T1000 (cell line): ENCODE results near the gene FDXACB1.

Experiments
- DNase-seq: peaks from one replicate; lab custom pipeline; 2025; ENCODE audit warnings: mixed read lengths; lab: John Stamatoyannopoulos, UW

Gene FDXACB1

DNA sequence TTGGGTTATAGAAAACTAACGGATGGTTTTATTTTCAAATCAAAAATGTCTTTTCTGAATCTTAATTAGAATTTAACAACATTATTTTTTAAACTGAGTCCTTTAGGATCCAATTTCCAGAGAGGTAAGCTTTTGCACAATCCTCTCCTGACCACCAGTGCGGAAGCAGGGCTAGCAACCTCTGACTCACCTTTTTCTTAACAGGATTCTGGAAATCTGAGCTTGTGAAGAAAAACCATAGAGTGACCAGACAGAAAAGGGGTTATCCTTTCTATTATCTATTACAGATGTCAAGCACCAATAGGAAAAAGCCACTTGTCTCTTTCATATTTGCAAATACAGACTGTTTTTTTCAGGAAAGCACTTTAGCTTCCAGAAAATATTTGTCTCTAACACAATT, 32.9 kb downstream of the FDXACB1 start:
- DNase-seq, result no peak

DNA sequence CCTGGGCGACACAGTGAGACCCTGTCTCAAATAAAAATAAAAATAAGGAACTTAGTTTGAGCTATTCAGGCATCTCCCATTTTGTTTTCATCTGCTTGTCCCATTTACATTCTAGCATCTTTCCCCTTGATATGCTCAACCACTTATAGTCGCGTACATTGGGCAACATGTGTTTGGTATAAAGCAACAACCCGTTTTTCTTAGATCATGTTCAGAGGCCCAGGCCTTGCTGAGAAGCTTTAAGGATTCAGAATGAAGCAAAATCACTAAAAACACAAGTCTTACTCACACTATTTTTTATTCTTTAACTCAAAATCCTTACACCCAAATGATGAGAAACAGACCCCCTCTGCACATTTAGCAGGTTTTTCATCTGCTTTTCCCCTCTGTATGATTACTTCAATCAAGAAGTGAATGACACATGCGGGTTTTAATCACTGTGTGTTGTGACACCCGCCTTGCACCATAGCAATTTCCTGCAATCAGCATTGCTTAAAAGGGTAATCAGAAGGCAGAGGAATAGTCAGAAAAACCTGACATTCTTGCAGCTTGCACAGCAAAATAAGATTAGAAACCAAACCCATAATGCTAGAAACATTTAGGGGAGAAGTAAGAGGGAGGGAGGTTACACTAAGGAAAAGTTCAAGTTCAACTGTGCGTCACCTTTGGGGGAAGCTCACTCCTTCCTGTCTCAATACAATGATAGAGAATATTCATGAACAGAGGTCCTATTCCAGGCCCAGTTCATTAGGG, 33.5 kb downstream of the FDXACB1 start:
- DNase-seq, result no peak

DNA sequence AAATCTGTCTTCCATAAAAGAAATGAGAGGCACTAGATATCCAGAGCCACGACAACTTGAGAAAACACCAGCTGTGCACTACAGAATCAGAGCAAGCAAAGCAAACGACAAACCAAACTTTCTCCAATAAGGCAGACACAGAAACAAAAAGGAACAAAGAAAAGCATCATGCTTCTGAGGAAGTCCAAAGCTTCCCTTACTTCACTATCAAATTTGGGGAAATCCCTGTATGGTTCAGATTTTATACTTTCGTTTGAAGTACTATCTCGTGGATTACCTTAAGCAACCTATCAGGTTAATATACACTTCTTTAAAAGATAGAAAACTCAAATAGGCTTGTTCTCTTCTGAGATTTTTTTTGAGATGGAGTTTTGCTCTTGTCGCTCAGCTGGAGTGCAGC, 35.3 kb downstream of the FDXACB1 start:
- no peak for DNase-seq

DNA sequence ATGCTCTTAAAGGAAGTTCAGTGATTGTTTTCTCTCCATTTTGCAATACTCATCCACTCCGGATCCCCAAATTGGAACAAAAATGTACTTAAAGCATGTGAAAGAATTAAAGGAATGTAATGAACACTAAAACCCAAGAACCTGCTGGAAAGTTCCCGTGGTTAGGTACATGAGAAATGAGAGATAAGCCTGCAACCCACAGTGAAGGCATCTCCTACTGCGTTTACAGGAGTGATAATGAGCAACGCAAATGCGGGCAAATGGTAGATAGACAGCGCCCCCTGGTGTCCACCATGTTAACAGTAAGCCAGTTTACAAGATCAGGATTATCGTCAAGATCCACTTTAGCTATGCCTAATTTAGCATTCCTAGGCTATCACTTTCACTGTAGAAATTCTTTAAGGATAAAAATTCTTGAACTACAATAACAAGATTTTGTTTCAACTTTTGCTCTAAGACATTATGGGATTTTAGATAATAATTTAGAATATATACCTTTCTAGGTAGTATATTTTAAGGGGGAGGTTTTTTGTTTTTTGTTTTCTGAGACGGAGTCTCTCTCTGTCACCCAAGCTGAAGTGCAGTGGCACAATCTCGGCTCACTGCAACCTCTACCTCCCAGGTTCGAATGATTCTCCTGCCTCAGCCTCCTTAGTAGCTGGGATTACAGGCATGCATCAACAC, 37.5 kb downstream of the FDXACB1 start:
- peak; percentile 26 for DNase-seq

DNA sequence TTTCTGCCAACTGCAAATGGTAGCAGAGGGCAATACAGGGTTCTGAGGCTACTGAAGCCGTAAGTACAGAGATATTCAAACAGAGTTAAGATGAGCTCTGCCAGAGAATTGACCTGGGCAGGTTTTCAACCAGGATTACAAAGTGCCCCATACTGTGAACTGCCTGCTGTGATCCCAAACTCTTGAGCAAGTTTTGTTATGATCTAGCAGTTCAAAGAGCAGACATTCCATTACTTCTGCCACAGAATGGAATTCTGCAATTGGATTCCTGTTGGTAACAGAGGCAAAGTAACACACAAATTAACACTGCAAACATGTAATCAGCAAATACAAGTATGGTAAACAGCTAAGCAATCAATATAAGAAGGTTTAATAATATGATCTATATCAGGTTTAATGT, 38.8 kb downstream of the FDXACB1 start:
- no peak for DNase-seq

DNA sequence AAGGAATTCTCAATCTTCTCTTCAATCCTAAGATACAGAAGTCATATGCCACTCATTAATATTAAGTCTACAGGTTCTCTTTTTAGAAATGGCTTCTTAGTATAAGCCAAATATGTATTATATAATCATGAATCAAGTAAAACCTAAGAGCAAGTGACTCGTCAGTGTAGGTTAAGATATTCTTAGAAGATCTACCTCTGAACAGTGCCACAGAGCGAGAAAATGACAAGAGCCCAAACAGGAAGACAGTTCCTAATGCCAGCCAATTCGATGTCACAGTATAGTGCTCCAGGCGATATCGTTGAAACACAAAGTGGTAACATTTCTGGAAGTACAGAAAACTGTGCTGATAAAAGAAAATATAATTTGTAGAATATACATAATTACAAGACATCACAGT, 40.9 kb downstream of the FDXACB1 start:
- no peak for DNase-seq

DNA sequence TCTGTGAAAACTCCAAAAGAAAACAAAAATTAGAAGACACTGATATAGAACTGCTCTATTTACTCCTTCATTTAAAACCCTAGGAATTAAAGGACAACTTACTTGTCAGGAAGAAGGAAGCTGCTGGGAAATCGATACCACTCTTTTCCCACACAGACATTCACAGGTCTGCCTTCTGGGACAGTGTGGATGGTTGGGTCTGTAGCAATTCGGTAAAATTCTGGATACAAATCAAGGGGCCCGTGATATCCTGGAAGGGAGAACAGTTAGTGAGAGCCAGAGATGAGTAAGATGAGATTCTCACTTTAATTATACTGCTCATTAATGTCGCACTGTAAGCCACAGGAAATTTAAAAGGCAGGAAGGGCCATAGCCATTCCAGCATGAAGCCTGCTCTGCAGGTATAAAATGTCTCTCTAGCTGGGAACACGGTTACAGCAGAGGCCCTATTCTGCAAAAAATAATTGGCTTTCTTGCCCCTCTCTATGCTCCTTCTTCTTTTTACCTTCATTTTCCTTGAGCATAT, 41.5 kb downstream of the FDXACB1 start:
- DNase-seq, result no peak

DNA sequence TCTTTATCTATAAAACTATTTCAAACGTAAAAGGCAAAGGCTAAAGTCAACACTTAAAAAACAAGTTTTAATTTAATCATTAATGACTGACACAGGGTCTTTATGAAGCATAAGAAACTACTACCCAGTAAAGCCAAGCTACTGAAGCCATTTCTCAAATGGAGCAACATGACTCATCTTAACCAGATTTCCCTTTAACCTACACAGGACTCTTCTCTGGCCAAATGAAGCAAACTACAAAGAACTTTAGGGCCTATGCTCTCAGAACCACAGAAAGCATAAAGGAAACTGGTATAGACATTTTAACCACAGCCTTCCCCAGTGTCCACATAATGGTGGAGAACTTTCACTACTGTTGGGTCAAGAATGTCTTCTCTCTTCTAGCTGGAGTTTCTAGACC, 42.2 kb downstream of the FDXACB1 start:
- no peak for DNase-seq

DNA sequence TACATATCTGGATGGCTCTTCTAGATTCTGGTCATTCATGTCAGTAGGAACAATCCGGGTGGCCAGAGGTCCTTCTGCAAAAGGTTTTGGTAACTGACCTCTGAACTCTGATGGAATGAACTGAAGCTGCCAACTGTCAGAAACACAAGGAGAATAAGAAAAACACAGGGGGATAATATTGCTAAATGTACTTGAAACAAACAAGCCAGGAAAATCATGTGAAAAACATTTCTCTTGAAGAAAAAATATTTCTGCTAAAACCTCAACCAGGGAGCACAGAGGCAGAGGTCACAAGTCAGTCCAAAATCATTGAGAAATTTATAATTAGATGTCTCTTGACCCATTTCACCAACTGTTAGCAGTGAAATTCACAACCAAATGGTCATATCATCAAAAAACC, 42.8 kb downstream of the FDXACB1 start:
- DNase-seq, result no peak

DNA sequence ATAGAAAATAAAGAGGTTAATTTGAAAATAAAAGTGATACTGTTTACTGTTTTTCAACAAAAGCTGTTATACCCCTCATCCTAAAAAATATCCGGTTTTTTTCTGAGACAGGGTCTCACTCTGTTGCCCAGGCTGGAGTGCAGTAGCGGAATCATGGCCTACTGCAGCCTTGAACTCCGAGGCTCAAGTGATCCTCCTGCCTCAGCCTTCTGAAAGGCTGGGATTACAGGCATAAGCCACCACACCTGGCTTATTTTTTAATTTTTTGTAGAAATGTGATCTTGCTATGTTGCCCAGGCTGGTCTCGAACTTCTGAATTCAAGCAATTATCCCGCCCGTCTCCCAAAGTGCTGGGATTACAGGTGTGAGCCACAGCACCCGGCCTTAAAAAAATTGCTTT, 43.3 kb downstream of the FDXACB1 start:
- DNase-seq, result no peak

DNA sequence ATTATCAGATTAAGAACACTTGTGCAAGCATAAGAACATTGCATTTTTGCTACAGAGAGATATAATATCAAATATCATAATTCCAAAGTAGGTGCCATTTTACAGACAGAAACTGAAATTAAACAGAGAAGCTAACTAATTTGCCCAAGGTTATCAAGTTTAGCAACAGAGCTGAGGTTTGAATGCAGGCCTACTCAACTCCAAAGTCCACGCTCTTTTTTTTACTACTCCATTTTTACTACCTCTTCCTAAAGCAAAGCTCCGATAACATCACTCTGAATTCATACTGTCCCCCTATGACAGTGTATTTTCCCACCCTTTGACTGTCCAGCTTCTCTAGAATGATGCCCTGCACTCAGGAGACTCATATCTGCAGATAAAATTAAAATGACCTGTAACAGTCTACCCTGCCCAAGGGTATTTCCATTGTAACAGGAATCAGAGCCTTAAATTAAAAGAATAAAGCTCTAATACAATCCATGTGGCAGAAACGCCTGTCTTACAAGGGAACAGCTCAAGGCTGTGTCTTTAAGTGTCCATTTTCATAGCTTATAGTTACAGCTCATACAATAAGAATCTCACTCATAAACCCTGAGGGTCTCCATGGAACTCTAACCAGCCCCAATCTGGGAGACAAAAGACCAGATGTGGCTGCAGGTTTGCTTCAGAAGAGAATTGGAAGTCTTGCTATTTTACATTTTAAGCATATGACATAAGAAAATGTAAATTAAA, 44.4 kb downstream of the FDXACB1 start:
- DNase-seq, result no peak

DNA sequence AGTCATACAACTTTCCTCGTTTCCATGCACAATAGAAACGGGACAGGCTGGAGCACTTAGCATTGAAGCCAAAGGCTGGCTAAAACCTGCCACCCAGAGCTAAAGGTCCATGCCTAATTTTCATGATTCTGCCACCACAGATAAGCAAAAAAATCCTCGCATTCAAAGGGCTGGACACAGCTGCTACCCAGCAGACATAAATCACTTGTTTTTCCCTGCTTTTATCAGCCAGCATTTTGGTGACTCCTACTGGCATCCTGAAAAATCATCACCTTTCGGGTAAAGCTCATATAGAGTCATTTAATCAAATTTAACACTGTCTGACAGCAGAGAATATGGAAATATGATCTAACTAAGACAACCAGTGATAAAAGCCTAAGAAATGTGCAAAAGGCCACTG, 45.4 kb downstream of the FDXACB1 start:
- DNase-seq, result no peak

DNA sequence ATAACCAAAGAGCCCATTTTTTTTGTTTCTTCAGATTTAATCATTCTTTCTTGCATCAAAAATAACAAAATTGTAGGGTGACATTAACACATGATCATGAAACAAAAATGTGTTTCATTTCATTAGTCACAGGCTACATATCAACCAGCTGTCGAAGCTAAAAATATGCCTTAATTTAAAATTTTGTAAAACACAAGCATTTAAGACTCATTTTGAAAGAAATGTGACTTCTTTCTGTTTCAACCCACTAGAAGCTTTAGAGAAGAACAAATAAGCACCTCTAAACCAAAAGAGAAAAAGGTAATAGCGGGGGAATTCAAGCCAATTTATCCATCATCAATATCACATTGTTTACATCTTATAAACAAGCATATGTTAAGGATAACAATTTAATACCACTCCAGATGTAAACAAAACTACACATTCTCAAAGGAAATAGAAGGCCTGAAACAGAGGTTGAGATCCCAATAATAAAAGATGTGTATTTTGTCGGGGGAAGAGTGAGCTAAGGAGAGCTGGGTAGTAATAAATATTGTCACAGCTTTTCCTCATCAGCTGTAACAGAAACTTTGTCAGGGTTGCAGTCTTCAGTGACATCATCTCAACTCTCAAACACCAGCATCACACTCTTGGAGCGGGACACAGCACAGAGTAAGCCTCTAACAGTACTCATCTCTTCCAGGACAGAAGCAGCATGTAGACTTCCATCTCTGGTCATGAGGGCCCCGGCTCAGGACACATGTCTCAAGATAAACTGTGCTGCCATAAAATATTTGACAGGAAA, 49.6 kb downstream of the FDXACB1 start:
- no peak for DNase-seq

DNA sequence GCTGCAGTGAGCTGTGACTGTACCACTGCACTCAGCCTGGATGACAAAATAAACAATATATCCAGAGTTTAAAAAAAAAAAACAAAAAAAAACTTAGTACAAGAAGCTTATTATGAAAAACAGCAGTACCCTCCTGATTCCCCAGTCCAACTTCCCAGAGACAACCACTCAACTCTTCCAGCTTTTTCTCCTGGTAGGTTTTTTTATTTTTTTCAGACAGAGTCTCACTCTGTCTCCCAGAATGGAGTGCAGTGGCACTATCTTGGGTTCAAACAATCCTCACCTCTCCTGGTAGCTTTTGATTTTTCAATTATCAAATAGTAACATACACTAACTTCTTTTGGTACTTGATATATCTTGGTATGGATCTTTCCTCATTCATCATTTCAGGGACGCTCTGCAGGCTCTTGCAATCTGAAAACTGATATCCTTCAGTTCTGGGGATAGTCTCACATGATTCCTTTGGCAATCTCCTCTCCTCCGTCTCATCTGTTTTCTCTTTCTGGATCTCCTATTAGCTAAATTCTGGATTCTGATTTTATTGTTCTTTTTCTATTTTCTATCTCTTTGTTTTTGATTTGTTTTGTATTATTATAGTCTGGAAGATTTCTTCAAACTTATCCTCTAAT, 52.5 kb downstream of the FDXACB1 start:
- DNase-seq, result no peak
